HEK293 (cell line): ENCODE data around the gene SIK2.

ENCODE experiments used
- MYNN ChIP-seq: fragments of 450-650 bp; formaldehyde crosslinking; IDR thresholded peaks from 2 replicates; pipeline ENCODE4 v1.5.1; 2016; ENCODE audit warnings: missing biosample characterization, missing genetic modification characterization, borderline replicate concordance
- SP2 ChIP-seq: fragments of 450-650 bp; formaldehyde crosslinking; IDR thresholded peaks from 2 replicates; pipeline ENCODE4 v1.5.1; 2016; ENCODE audit warnings: missing biosample characterization, missing genetic modification characterization
- ZBTB8A ChIP-seq: fragments of 450-650 bp; formaldehyde crosslinking; IDR thresholded peaks from 2 replicates; pipeline ENCODE4 v1.5.1; 2016; ENCODE audit warnings: missing biosample characterization, missing genetic modification characterization
- ZNF274 ChIP-seq, 2 experiments: fragments of 200-500 bp in 1 of 2; fragments of 450-650 bp in 1 of 2; sonication (Bioruptor generic) in 1 of 2; formaldehyde crosslinking in 1 of 2; IDR thresholded peaks; 2 replicates each; pipeline versions ENCODE4 v1.5.1 to v1.6.1; 2014 to 2016; ENCODE audit warnings: borderline replicate concordance in 1 of 2, inconsistent platforms in 1 of 2, low read length in 1 of 2, missing biosample characterization in 1 of 2, missing genetic modification characterization in 1 of 2
- ZNF311 ChIP-seq: fragments of 450-650 bp; formaldehyde crosslinking; IDR thresholded peaks from 2 replicates; pipeline ENCODE4 v1.5.1; 2017; ENCODE audit warnings: missing biosample characterization, missing genetic modification characterization, borderline replicate concordance
- ZNF394 ChIP-seq: fragments of 450-650 bp; formaldehyde crosslinking; IDR thresholded peaks from 2 replicates; pipeline ENCODE4 v1.5.1; 2016; ENCODE audit warnings: missing biosample characterization, missing genetic modification characterization, mild to moderate bottlenecking, moderate library complexity, borderline replicate concordance
- ZNF707 ChIP-seq: fragments of 450-650 bp; formaldehyde crosslinking; IDR thresholded peaks from 2 replicates; pipeline ENCODE4 v1.5.1; 2016; ENCODE audit warnings: missing biosample characterization, missing genetic modification characterization
- TF ChIP-seq, protein P1 (sequence below): fragments of 450-650 bp; formaldehyde crosslinking; IDR thresholded peaks from 2 replicates; pipeline ENCODE4 v1.5.1; 2016; ENCODE audit warnings: missing biosample characterization, missing genetic modification characterization
- TF ChIP-seq, protein P2 (sequence below): fragments of 450-650 bp; formaldehyde crosslinking; IDR thresholded peaks from 2 replicates; pipeline ENCODE4 v1.5.1; 2016; ENCODE audit warnings: missing biosample characterization, missing genetic modification characterization
- TF ChIP-seq, protein P3 (sequence below): fragments of 450-650 bp; IDR thresholded peaks from 2 replicates; pipeline ENCODE4 v1.5.1; 2018; ENCODE audit warnings: missing biosample characterization, mild to moderate bottlenecking, missing genetic modification characterization
- TF ChIP-seq, protein P4 (sequence below): IDR thresholded peaks from 2 replicates; pipeline ENCODE4 v1.6.1; 2011; ENCODE audit warnings: mild to moderate bottlenecking, low read depth, low read length, borderline replicate concordance

DNA sequence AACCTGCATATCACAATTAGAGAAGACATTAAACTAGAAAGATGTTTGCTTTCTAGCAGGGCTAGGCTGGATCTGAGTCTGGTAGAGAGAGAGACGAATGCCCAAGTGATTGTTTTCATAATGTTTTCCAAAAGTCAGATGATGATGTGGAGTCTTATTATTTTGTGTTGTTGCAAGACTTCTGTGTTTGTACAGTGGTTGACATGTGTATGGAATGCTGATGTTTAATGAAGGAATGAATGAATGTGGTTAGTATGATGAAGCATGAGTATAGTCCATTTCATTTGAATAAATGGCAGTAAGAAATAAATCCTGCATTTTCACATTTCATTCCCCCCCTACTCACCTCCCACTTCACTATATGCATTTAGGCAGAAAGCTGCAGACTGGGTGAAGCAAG is 94.3 kb downstream of the SIK2 start:
- TF ChIP-seq ZBTB8A (tag by site-specific recombination) (no peak), MYNN (tag by site-specific recombination) (no peak), SP2 (tag by site-specific recombination) (no peak), ZNF311 (tag by site-specific recombination) (no peak), ZNF274 (IDR thresholded peaks at IDR 0.05; ENCODE audit: low read length) (no peak), ZNF274 (tag by site-specific recombination; IDR thresholded peaks at IDR 0.05; ENCODE audit: borderline replicate concordance) (no peak), ZNF707 (tag by site-specific recombination) (no peak), ZNF394 (tag by site-specific recombination) (no peak)
- TF ChIP-seq, protein P1, sequence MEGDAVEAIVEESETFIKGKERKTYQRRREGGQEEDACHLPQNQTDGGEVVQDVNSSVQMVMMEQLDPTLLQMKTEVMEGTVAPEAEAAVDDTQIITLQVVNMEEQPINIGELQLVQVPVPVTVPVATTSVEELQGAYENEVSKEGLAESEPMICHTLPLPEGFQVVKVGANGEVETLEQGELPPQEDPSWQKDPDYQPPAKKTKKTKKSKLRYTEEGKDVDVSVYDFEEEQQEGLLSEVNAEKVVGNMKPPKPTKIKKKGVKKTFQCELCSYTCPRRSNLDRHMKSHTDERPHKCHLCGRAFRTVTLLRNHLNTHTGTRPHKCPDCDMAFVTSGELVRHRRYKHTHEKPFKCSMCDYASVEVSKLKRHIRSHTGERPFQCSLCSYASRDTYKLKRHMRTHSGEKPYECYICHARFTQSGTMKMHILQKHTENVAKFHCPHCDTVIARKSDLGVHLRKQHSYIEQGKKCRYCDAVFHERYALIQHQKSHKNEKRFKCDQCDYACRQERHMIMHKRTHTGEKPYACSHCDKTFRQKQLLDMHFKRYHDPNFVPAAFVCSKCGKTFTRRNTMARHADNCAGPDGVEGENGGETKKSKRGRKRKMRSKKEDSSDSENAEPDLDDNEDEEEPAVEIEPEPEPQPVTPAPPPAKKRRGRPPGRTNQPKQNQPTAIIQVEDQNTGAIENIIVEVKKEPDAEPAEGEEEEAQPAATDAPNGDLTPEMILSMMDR (tag by site-specific recombination), result no peak
- TF ChIP-seq, protein P2, sequence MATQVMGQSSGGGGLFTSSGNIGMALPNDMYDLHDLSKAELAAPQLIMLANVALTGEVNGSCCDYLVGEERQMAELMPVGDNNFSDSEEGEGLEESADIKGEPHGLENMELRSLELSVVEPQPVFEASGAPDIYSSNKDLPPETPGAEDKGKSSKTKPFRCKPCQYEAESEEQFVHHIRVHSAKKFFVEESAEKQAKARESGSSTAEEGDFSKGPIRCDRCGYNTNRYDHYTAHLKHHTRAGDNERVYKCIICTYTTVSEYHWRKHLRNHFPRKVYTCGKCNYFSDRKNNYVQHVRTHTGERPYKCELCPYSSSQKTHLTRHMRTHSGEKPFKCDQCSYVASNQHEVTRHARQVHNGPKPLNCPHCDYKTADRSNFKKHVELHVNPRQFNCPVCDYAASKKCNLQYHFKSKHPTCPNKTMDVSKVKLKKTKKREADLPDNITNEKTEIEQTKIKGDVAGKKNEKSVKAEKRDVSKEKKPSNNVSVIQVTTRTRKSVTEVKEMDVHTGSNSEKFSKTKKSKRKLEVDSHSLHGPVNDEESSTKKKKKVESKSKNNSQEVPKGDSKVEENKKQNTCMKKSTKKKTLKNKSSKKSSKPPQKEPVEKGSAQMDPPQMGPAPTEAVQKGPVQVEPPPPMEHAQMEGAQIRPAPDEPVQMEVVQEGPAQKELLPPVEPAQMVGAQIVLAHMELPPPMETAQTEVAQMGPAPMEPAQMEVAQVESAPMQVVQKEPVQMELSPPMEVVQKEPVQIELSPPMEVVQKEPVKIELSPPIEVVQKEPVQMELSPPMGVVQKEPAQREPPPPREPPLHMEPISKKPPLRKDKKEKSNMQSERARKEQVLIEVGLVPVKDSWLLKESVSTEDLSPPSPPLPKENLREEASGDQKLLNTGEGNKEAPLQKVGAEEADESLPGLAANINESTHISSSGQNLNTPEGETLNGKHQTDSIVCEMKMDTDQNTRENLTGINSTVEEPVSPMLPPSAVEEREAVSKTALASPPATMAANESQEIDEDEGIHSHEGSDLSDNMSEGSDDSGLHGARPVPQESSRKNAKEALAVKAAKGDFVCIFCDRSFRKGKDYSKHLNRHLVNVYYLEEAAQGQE (tag by site-specific recombination), result no peak
- TF ChIP-seq, protein P3, sequence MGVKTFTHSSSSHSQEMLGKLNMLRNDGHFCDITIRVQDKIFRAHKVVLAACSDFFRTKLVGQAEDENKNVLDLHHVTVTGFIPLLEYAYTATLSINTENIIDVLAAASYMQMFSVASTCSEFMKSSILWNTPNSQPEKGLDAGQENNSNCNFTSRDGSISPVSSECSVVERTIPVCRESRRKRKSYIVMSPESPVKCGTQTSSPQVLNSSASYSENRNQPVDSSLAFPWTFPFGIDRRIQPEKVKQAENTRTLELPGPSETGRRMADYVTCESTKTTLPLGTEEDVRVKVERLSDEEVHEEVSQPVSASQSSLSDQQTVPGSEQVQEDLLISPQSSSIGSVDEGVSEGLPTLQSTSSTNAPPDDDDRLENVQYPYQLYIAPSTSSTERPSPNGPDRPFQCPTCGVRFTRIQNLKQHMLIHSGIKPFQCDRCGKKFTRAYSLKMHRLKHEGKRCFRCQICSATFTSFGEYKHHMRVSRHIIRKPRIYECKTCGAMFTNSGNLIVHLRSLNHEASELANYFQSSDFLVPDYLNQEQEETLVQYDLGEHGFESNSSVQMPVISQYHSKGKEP, result no peak
- TF ChIP-seq, protein P4, sequence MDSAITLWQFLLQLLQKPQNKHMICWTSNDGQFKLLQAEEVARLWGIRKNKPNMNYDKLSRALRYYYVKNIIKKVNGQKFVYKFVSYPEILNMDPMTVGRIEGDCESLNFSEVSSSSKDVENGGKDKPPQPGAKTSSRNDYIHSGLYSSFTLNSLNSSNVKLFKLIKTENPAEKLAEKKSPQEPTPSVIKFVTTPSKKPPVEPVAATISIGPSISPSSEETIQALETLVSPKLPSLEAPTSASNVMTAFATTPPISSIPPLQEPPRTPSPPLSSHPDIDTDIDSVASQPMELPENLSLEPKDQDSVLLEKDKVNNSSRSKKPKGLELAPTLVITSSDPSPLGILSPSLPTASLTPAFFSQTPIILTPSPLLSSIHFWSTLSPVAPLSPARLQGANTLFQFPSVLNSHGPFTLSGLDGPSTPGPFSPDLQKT, result no peak
